Measurements from ENCODE around the gene ARHGEF26.

DNA sequence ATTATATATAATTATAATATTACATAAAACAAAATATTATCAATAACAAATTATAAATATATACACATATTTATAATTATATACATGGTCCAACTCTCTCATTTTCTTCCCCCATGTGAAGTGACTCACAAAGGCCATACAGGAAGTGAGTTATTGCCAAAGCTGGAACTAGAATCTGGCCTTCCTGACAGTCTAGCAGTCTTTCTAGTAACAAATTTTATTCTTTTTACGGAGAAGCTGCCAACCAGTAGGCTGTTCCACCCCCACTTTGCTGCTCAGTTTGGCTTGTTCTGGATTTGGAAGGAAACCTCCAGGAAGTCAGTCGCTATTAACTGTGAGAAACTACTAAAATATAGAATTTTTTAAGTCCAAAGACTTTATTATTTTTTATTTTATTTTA is 123.5 kb downstream of the ARHGEF26 start:
- TF ChIP-seq GATA3 (IDR thresholded peaks at IDR 0.05; ENCODE audit: low read depth, low read length) = no peak
- no peak for TF ChIP-seq GATA2 (IDR thresholded peaks at IDR 0.05; ENCODE audit: low read depth, low read length)

All from SH-SY5Y (cell line).